Measurements from ENCODE around the gene MINDY2.

DNA sequence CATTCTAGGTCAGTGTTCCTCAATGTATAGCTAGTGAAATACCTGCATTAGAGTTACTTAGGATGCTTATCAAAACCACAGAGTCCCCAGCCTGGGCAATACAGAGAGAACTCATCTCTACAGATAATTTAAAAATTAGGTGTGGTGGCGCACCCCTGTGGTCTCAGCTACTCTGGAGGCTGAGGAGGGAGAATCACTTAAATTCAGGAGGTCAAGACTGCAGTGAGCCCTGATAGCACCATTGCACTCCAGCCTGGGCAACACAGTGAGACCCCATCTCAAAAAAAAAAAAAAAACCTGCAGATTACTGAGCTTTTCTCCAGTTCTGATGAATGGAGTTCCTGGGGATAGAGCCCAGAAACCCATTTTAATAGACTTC lies 10.1 kb upstream of the MINDY2 start:
- no peak for TF ChIP-seq POLR2A (IDR thresholded peaks at IDR 0.05)
- no peak for TF ChIP-seq CTCF (IDR thresholded peaks at IDR 0.05)
